ENCODE data around the gene DNAH2.

Gene DNAH2

GRCh38 chr17:7748076-7748775 is 30.7 kb downstream of the DNAH2 start:
- no peaks in the 10 kb centered on the region for H4K20me1 ChIP-seq (ENCODE audit: insufficient read depth, low read length)
- no peak overlapping the region for H3K4me2 ChIP-seq (ENCODE audit: low read depth, low read length)
- H3K4me3 ChIP-seq (ENCODE audit: low read length) = no peak overlapping the region
- no peaks in the 10 kb centered on the region for H3K79me2 ChIP-seq (ENCODE audit: low read length)
- H3K9me2 ChIP-seq (replicated peaks; ENCODE audit: insufficient read depth, low read length) = no peaks in the 10 kb centered on the region
- TF ChIP-seq EZH2 (optimal IDR thresholded peaks at IDR 0.05; ENCODE audit: low read depth, low read length) = no peak
- TF ChIP-seq EZH2phosphoT487 (IDR thresholded peaks at IDR 0.05; ENCODE audit: low read length) = no peak
- TF ChIP-seq CTCF (IDR thresholded peaks at IDR 0.05; ENCODE audit: low read length) = no peak
- DNase-seq = no peak
- no peaks in the 10 kb centered on the region for H3K9me3 ChIP-seq (replicated peaks; ENCODE audit: insufficient read depth, low read length)
- H3K27me3 ChIP-seq (replicated peaks; ENCODE audit: insufficient read depth, low read length) = peaks cover 63% of the 10 kb centered on the region
- no peak overlapping the region for H3K9ac ChIP-seq (ENCODE audit: low read length)
- H3F3A ChIP-seq (ENCODE audit: insufficient read depth, low read length) = no peaks in the 10 kb centered on the region
- H3K4me1 ChIP-seq (ENCODE audit: low read length) = no peaks in the 10 kb centered on the region
- no peak overlapping the region for H2AFZ ChIP-seq (ENCODE audit: low read length)
- H3K36me3 ChIP-seq (replicated peaks; ENCODE audit: insufficient read depth, low read length) = no peaks in the 10 kb centered on the region
- no peak overlapping the region for H3K27ac ChIP-seq (ENCODE audit: low read length)

GRCh38 chr17:7750321-7750821 is 32.8 kb downstream of the DNAH2 start:
- DNase-seq = no peak
- H3K27ac ChIP-seq (ENCODE audit: low read length) = no peak overlapping the region
- H3F3A ChIP-seq (ENCODE audit: insufficient read depth, low read length) = no peaks in the 10 kb centered on the region

GRCh38 chr17:7754656-7755055 is 37.1 kb downstream of the DNAH2 start:
- Histone ChIP-seq H3K27ac (ENCODE audit: low read length) (no peak overlapping the region), H3K79me2 (ENCODE audit: low read length) (no peaks in the 10 kb centered on the region), H3K4me1 (ENCODE audit: low read length) (no peaks in the 10 kb centered on the region), H3F3A (ENCODE audit: insufficient read depth, low read length) (no peaks in the 10 kb centered on the region), H3K9me3 (replicated peaks; ENCODE audit: insufficient read depth, low read length) (no peaks in the 10 kb centered on the region), H3K9me2 (replicated peaks; ENCODE audit: insufficient read depth, low read length) (no peaks in the 10 kb centered on the region), H2AFZ (ENCODE audit: low read length) (no peak overlapping the region), H3K27me3 (replicated peaks; ENCODE audit: insufficient read depth, low read length) (peaks cover 68% of the 10 kb centered on the region), H3K4me3 (ENCODE audit: low read length) (no peak overlapping the region), H4K20me1 (ENCODE audit: insufficient read depth, low read length) (no peaks in the 10 kb centered on the region), H3K36me3 (replicated peaks; ENCODE audit: insufficient read depth, low read length) (no peaks in the 10 kb centered on the region), H3K9ac (ENCODE audit: low read length) (no peak overlapping the region), H3K4me2 (ENCODE audit: low read depth, low read length) (no peak overlapping the region)
- DNase-seq = no peak
- TF ChIP-seq EZH2 (optimal IDR thresholded peaks at IDR 0.05; ENCODE audit: low read depth, low read length) = no peak
- no peak for TF ChIP-seq EZH2phosphoT487 (IDR thresholded peaks at IDR 0.05; ENCODE audit: low read length)
- no peak for TF ChIP-seq CTCF (IDR thresholded peaks at IDR 0.05; ENCODE audit: low read length)

More at GRCh38 chr17:7750321-7750821, 32.8 kb downstream of the DNAH2 start:
- H3K4me3 ChIP-seq (ENCODE audit: low read length) = no peak overlapping the region
- no peaks in the 10 kb centered on the region for H3K79me2 ChIP-seq (ENCODE audit: low read length)
- peaks cover 71% of the 10 kb centered on the region for H3K27me3 ChIP-seq (replicated peaks; ENCODE audit: insufficient read depth, low read length)
- TF ChIP-seq EZH2 (optimal IDR thresholded peaks at IDR 0.05; ENCODE audit: low read depth, low read length) (no peak), CTCF (IDR thresholded peaks at IDR 0.05; ENCODE audit: low read length) (no peak)
- no peaks in the 10 kb centered on the region for H4K20me1 ChIP-seq (ENCODE audit: insufficient read depth, low read length)
- H2AFZ ChIP-seq (ENCODE audit: low read length) = no peak overlapping the region
- H3K4me2 ChIP-seq (ENCODE audit: low read depth, low read length) = no peak overlapping the region
- H3K9me2 ChIP-seq (replicated peaks; ENCODE audit: insufficient read depth, low read length) = no peaks in the 10 kb centered on the region
- H3K9me3 ChIP-seq (replicated peaks; ENCODE audit: insufficient read depth, low read length) = no peaks in the 10 kb centered on the region
- H3K9ac ChIP-seq (ENCODE audit: low read length) = no peak overlapping the region
- no peaks in the 10 kb centered on the region for H3K36me3 ChIP-seq (replicated peaks; ENCODE audit: insufficient read depth, low read length)
- no peaks in the 10 kb centered on the region for H3K4me1 ChIP-seq (ENCODE audit: low read length)

Measured in MM.1S (cell line).